Measurements from ENCODE around the gene LIPT2.

LIPT2 gene

DNA sequence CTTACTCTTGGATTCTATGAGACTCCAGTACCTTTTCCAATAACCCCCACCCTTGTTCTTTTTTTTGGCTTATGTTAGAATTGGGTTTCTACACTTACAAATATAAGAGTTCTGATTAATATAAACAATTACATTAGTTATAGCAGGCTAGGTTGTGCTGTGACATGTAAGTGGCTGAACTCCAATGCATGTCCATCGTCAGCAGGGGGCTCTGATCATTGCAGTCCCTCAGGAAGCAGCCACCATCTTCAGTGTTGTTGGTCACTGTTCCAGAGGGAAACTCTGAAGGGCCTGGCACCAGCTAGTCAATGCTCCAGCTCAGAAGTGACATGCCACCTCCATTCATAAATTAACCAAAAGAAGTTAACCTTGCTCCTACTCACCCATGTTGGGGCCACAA, 5.6 kb downstream of the LIPT2 start:
- ChIA-PET CTCF (interaction anchor here (0.6 to 1.9 kb wide), 3 partner anchors 10 to 338 kb away, joined by 4 to 11 read pairs (median 4); no protein-coding TSS in a partner anchor), POLR2A (no interaction called here)
- Histone ChIP-seq H3K4me1 (ENCODE audit: control insufficient read depth, insufficient read depth, low read length) (no peaks in the 10 kb centered on the region), H3K27ac (ENCODE audit: extremely low read depth, low read depth, low read length) (no peak overlapping the region), H3K4me3 (ENCODE audit: low read depth, low read length) (no peak overlapping the region), H3K36me3 (ENCODE audit: control insufficient read depth in 2 of 2, insufficient read depth in 1 of 2, low read length in 2 of 2) (no peaks in the 10 kb centered on the region), H3K9me3 (ENCODE audit: control insufficient read depth, insufficient read depth, low read depth, low read length) (no peaks in the 10 kb centered on the region)
- TF ChIP-seq FEZF1 (tag by site-specific recombination; IDR thresholded peaks at IDR 0.05), result no peak
- no peak for TF ChIP-seq SETDB1 (IDR thresholded peaks at IDR 0.05; ENCODE audit: insufficient read length, low read length)
- no peak for TF ChIP-seq ZNF701 (tag by site-specific recombination; IDR thresholded peaks at IDR 0.05)
- no peak for TF ChIP-seq GLIS2 (tag by site-specific recombination; IDR thresholded peaks at IDR 0.05)
- no peak for TF ChIP-seq IKZF3 (tag by site-specific recombination; IDR thresholded peaks at IDR 0.05)
- TF ChIP-seq OSR2 (tag by site-specific recombination; IDR thresholded peaks at IDR 0.05), result no peak
- TF ChIP-seq MEIS1 (CRISPR knock-in tag; IDR thresholded peaks at IDR 0.05; ENCODE audit: borderline replicate concordance), result no peak
- TF ChIP-seq ZNF155 (tag by site-specific recombination; IDR thresholded peaks at IDR 0.05), result no peak
- no peak for TF ChIP-seq ZNF747 (tag by site-specific recombination; IDR thresholded peaks at IDR 0.05)
- TF ChIP-seq, protein P1, sequence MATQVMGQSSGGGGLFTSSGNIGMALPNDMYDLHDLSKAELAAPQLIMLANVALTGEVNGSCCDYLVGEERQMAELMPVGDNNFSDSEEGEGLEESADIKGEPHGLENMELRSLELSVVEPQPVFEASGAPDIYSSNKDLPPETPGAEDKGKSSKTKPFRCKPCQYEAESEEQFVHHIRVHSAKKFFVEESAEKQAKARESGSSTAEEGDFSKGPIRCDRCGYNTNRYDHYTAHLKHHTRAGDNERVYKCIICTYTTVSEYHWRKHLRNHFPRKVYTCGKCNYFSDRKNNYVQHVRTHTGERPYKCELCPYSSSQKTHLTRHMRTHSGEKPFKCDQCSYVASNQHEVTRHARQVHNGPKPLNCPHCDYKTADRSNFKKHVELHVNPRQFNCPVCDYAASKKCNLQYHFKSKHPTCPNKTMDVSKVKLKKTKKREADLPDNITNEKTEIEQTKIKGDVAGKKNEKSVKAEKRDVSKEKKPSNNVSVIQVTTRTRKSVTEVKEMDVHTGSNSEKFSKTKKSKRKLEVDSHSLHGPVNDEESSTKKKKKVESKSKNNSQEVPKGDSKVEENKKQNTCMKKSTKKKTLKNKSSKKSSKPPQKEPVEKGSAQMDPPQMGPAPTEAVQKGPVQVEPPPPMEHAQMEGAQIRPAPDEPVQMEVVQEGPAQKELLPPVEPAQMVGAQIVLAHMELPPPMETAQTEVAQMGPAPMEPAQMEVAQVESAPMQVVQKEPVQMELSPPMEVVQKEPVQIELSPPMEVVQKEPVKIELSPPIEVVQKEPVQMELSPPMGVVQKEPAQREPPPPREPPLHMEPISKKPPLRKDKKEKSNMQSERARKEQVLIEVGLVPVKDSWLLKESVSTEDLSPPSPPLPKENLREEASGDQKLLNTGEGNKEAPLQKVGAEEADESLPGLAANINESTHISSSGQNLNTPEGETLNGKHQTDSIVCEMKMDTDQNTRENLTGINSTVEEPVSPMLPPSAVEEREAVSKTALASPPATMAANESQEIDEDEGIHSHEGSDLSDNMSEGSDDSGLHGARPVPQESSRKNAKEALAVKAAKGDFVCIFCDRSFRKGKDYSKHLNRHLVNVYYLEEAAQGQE (tag by site-specific recombination; IDR thresholded peaks at IDR 0.05), result no peak
- no peak for TF ChIP-seq ZNF146 (tag by site-specific recombination; IDR thresholded peaks at IDR 0.05)
- no peak for TF ChIP-seq ZNF792 (tag by site-specific recombination; IDR thresholded peaks at IDR 0.05)
- TF ChIP-seq, protein P2, sequence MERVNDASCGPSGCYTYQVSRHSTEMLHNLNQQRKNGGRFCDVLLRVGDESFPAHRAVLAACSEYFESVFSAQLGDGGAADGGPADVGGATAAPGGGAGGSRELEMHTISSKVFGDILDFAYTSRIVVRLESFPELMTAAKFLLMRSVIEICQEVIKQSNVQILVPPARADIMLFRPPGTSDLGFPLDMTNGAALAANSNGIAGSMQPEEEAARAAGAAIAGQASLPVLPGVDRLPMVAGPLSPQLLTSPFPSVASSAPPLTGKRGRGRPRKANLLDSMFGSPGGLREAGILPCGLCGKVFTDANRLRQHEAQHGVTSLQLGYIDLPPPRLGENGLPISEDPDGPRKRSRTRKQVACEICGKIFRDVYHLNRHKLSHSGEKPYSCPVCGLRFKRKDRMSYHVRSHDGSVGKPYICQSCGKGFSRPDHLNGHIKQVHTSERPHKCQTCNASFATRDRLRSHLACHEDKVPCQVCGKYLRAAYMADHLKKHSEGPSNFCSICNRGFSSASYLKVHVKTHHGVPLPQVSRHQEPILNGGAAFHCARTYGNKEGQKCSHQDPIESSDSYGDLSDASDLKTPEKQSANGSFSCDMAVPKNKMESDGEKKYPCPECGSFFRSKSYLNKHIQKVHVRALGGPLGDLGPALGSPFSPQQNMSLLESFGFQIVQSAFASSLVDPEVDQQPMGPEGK (tag by site-specific recombination; IDR thresholded peaks at IDR 0.05), result no peak
- TF ChIP-seq, protein P3, sequence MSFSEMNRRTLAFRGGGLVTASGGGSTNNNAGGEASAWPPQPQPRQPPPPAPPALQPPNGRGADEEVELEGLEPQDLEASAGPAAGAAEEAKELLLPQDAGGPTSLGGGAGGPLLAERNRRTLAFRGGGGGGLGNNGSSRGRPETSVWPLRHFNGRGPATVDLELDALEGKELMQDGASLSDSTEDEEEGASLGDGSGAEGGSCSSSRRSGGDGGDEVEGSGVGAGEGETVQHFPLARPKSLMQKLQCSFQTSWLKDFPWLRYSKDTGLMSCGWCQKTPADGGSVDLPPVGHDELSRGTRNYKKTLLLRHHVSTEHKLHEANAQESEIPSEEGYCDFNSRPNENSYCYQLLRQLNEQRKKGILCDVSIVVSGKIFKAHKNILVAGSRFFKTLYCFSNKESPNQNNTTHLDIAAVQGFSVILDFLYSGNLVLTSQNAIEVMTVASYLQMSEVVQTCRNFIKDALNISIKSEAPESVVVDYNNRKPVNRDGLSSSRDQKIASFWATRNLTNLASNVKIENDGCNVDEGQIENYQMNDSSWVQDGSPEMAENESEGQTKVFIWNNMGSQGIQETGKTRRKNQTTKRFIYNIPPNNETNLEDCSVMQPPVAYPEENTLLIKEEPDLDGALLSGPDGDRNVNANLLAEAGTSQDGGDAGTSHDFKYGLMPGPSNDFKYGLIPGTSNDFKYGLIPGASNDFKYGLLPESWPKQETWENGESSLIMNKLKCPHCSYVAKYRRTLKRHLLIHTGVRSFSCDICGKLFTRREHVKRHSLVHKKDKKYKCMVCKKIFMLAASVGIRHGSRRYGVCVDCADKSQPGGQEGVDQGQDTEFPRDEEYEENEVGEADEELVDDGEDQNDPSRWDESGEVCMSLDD (tag by site-specific recombination; IDR thresholded peaks at IDR 0.05), result no peak

DNA sequence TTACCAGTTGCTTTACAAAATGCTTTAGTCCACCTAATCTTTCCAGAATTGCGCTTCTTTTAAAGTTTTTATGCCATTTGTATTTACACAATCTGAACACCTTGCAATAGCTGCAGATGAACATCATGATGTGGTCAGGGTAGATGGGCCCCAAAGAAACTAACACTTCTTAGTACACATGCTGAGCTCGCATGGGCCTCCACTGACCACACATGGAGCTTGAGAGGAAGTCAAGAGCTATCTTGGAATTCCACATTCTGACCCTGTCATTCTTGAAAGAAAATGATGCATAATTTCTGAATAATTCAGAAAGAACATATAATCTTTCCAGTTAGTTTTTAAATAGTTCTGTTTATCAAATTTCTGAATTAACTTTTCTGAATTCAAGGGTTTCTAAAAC, 7.7 kb downstream of the LIPT2 start:
- Histone ChIP-seq H3K36me3 (ENCODE audit: control insufficient read depth in 2 of 2, insufficient read depth in 1 of 2, low read length in 2 of 2) (no peaks in the 10 kb centered on the region), H3K9me3 (ENCODE audit: control insufficient read depth, insufficient read depth, low read depth, low read length) (no peaks in the 10 kb centered on the region), H3K27ac (ENCODE audit: extremely low read depth, low read depth, low read length) (no peak overlapping the region), H3K4me3 (ENCODE audit: low read depth, low read length) (no peak overlapping the region), H3K4me1 (ENCODE audit: control insufficient read depth, insufficient read depth, low read length) (no peaks in the 10 kb centered on the region)
- ChIA-PET CTCF (interaction anchor here (0.7 kb wide), 1 partner anchor 192 kb away, joined by 4 read pairs; no protein-coding TSS in a partner anchor), POLR2A (no interaction called here)
- TF ChIP-seq ZBTB48 (tag by site-specific recombination; IDR thresholded peaks at IDR 0.05) (no peak), ZNF335 (tag by site-specific recombination; conservative IDR thresholded peaks at IDR 0.05) (no peak), ZNF248 (tag by site-specific recombination; IDR thresholded peaks at IDR 0.05) (no peak), ZNF274 (IDR thresholded peaks at IDR 0.05; ENCODE audit: low read length) (no peak), ZNF274 (tag by site-specific recombination; IDR thresholded peaks at IDR 0.05; ENCODE audit: borderline replicate concordance) (no peak)
- TF ChIP-seq, protein P4, sequence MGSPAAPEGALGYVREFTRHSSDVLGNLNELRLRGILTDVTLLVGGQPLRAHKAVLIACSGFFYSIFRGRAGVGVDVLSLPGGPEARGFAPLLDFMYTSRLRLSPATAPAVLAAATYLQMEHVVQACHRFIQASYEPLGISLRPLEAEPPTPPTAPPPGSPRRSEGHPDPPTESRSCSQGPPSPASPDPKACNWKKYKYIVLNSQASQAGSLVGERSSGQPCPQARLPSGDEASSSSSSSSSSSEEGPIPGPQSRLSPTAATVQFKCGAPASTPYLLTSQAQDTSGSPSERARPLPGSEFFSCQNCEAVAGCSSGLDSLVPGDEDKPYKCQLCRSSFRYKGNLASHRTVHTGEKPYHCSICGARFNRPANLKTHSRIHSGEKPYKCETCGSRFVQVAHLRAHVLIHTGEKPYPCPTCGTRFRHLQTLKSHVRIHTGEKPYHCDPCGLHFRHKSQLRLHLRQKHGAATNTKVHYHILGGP (tag by site-specific recombination; IDR thresholded peaks at IDR 0.05), result no peak
- TF ChIP-seq, protein P5, sequence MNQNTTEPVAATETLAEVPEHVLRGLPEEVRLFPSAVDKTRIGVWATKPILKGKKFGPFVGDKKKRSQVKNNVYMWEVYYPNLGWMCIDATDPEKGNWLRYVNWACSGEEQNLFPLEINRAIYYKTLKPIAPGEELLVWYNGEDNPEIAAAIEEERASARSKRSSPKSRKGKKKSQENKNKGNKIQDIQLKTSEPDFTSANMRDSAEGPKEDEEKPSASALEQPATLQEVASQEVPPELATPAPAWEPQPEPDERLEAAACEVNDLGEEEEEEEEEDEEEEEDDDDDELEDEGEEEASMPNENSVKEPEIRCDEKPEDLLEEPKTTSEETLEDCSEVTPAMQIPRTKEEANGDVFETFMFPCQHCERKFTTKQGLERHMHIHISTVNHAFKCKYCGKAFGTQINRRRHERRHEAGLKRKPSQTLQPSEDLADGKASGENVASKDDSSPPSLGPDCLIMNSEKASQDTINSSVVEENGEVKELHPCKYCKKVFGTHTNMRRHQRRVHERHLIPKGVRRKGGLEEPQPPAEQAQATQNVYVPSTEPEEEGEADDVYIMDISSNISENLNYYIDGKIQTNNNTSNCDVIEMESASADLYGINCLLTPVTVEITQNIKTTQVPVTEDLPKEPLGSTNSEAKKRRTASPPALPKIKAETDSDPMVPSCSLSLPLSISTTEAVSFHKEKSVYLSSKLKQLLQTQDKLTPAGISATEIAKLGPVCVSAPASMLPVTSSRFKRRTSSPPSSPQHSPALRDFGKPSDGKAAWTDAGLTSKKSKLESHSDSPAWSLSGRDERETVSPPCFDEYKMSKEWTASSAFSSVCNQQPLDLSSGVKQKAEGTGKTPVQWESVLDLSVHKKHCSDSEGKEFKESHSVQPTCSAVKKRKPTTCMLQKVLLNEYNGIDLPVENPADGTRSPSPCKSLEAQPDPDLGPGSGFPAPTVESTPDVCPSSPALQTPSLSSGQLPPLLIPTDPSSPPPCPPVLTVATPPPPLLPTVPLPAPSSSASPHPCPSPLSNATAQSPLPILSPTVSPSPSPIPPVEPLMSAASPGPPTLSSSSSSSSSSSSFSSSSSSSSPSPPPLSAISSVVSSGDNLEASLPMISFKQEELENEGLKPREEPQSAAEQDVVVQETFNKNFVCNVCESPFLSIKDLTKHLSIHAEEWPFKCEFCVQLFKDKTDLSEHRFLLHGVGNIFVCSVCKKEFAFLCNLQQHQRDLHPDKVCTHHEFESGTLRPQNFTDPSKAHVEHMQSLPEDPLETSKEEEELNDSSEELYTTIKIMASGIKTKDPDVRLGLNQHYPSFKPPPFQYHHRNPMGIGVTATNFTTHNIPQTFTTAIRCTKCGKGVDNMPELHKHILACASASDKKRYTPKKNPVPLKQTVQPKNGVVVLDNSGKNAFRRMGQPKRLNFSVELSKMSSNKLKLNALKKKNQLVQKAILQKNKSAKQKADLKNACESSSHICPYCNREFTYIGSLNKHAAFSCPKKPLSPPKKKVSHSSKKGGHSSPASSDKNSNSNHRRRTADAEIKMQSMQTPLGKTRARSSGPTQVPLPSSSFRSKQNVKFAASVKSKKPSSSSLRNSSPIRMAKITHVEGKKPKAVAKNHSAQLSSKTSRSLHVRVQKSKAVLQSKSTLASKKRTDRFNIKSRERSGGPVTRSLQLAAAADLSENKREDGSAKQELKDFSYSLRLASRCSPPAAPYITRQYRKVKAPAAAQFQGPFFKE (tag by site-specific recombination; IDR thresholded peaks at IDR 0.05; ENCODE audit: borderline replicate concordance), result no peak

Measured in HEK293 (cell line).